ENCODE measurements around the gene LRRN4.
A peak's percentile ranks its signal among the peaks of the same experiment; 100 is the strongest.

Gene LRRN4

GRCh38 chr20:6053776-6054688, at the start of gene LRRN4:
LRRN4 (minus strand) TSS chr20:6054060; CDS start chr20:6052799, 1,261 bp downstream.
- peak; percentile 91 for DNase-seq

GRCh38 chr20:6103301-6103700, 49.4 kb upstream of the LRRN4 start:
- no peak for DNase-seq

GRCh38 chr20:6101346-6101745, 47.5 kb upstream of the LRRN4 start:
- no peak for DNase-seq

GRCh38 chr20:6100246-6100645, 46.4 kb upstream of the LRRN4 start:
- no peak for DNase-seq

GRCh38 chr20:6099819-6100218, 46.0 kb upstream of the LRRN4 start:
- DNase-seq: no peak

GRCh38 chr20:6095409-6095808, 41.5 kb upstream of the LRRN4 start:
- DNase-seq: no peak

GRCh38 chr20:6094565-6094964, 40.7 kb upstream of the LRRN4 start:
- DNase-seq: no peak

- no peak for DNase-seq
These were observed 40.2 kb upstream of the LRRN4 start for GRCh38 chr20:6094063-6094462.

GRCh38 chr20:6091661-6092060, 37.8 kb upstream of the LRRN4 start:
- DNase-seq: no peak

GRCh38 chr20:6086868-6087267, 33.0 kb upstream of the LRRN4 start:
- no peak for DNase-seq

- DNase-seq: no peak
These were observed 30.1 kb upstream of the LRRN4 start for GRCh38 chr20:6083926-6084325.

GRCh38 chr20:6081236-6081635, 27.4 kb upstream of the LRRN4 start:
- DNase-seq: peak; percentile 14

- no peak for DNase-seq
These were observed 25.2 kb upstream of the LRRN4 start for GRCh38 chr20:6079016-6079415.

GRCh38 chr20:6075428-6076219, 21.8 kb upstream of the LRRN4 start:
- DNase-seq: no peak

- DNase-seq: no peak
These were observed 20.9 kb upstream of the LRRN4 start for GRCh38 chr20:6074784-6075183.

GRCh38 chr20:6074145-6074561, 20.3 kb upstream of the LRRN4 start:
- no peak for DNase-seq

- no peak for DNase-seq
These were observed 17.2 kb upstream of the LRRN4 start for GRCh38 chr20:6070829-6071695.

GRCh38 chr20:6069669-6070068, 15.8 kb upstream of the LRRN4 start:
- no peak for DNase-seq

- DNase-seq: no peak
These were observed 14.0 kb upstream of the LRRN4 start for GRCh38 chr20:6067763-6068318.

- DNase-seq: no peak
These were observed 12.7 kb upstream of the LRRN4 start for GRCh38 chr20:6066582-6066981.

- DNase-seq: peak; percentile 67
These were observed 7.7 kb upstream of the LRRN4 start for GRCh38 chr20:6061544-6061943.

- DNase-seq: no peak
These were observed 6.4 kb upstream of the LRRN4 start for GRCh38 chr20:6060213-6060612.

Data from NCI-H226 (cell line).